Stimulated activated CD4-positive, alpha-beta T cell treated with anti-CD3 and anti-CD28 coated beads, Interleukin-15, amount 100 ng/mL, for 1 hour (primary cell): ENCODE data around the gene CIDEB.

ENCODE experiments used
- DNase-seq, 2 donors: peaks; one replicate each; pipeline ENCODE4 v3.0.0-alpha.2; 2020; ENCODE audit warnings: low read depth in 1 of 2, low spot score in 1 of 2

Gene CIDEB

DNA sequence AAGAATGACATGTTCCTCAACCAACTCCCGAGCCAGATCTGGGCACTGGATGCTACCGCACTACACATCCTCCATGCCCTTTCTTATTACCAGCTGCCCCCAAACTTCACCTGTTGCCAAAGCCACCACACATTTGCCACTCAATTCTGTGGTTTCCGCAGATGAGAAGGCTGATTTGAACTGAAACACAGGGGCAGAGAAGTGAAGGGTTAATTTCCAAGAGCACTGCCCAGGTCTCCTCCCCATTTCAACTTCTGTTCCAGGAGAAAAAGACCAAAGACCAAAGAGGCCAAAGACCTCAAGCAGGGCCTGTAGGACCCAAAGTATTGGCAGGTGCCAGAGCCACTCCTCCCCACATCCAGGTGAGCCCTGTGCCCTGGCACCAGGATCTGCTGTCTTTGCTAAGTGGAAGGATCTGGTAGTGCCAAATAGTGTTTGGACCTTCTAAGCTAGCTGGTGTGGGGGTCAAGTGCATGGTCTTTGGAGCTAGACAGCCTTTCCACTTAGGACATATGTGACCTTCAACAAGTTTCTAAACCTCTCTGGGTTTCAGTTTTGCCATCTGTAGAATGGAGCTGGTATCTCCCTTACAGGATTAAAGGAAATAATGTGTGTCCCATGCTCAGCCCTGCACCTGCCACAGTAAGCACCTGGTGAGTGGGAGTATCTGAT is 16.2 kb downstream of the CIDEB start:
- no peak for DNase-seq

DNA sequence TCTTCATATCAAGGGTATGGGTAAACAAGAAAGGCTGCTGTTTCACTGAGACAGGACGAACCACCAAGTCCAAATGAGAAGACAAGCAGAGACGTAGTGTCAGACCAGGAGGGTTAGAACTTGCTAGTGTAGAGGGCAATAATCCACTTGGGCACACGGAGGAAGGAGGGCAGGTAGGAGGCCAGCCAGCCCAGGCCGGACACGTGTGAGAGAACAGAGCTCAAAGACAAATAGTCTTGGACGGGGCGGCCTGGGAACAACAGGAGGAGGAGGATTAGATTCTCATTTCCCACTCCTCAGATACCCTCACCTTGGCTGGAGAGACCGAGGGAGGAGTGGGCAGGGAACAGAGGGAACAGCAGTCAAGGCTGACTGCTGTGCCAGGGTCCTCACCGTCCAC is 17.0 kb downstream of the CIDEB start:
- DNase-seq = no peak

DNA sequence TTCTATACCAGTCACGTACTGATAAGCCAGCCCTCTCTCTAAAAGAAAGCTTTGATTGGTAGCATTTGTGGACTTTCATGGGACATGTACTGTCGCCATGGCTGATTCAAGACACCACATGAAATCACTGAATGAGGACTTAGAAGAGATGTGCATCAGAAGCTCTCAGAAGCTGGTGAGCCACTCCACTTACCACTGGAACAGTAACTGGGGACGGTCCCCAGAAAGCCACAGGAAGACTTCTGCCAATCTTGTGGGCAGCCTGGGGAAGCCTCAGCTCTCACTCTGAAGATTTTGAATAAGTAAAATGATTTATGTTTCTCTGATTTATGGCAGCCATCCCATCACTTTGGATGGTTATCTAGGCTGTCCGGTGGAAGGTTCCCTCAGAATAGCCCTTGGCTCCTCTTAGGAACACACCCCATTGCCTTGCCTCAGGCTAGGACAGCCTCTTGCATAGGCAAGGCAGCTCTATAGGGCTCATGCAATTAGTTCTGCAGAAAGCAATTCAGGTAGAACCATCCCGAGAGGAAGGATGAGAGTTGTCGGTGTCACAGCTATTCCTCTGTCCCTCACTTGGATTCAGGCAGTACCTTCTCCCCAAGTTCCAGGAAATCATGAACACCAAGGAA is 18.0 kb downstream of the CIDEB start:
- DNase-seq = no peak

DNA sequence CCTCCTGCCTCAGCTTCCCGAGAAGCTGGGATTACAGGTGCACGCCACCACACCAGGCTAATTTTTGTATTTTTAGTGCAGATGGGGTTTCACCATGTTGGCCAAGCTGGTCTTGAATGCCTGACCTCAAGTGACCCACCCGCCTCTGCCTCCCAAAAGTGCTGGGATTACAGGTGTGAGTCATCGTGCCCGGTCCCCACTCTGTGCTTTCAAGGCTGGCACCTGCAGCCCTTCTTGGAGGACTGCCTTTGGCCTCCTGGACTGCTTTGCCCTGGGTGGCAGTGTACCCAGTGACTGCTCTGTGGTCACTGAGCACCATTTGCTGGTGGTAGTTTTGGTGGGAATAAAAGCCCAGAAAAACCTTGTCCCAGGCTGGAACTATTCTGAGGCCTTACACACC is 20.8 kb downstream of the CIDEB start:
- no peak for DNase-seq

DNA sequence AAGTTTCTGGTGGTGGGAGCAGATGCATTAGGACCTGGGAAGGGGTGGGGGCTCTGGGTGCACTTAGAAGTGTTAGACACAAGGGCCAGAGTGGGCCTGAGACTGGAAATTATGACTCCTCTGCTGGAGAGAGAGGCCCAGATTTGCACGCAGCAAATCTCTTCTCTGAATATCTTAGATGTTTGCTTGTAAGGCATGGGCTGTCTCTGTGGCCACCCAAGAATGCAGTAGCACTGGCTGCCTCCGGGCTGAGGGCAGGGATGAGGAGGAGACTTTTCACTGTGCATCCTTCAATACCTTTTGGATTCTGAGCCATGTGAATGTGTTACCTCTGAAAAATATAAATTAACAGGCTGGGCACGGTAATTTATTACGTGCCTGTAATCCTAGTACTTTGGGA is 22.4 kb downstream of the CIDEB start:
- no peak for DNase-seq

DNA sequence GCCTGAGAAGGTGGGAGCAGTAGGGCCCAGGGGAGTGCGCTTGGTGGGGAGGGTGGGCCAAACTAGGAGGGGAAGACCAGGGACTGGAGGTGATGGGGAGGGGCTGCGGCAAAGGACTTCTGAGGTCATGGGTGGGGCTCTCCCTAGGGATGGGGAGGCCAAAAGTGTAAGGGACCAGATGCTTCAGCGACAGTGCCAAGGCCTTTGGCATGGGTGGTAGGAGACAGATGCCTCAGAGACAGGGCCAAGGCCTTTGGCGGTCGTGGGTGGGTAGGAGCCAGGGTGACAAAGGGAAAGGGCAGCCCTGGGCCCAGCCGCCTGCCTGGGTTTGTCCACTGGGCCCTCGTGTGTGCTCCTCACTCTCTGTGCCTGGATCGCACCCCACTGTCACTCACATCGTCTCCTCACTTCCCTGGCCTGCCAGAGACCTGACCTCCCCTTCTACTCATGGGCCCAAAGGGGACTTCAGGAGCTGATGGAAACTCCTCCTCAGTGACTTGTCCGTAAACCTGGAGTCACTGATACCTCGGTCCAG is 23.2 kb downstream of the CIDEB start:
- no peak for DNase-seq

DNA sequence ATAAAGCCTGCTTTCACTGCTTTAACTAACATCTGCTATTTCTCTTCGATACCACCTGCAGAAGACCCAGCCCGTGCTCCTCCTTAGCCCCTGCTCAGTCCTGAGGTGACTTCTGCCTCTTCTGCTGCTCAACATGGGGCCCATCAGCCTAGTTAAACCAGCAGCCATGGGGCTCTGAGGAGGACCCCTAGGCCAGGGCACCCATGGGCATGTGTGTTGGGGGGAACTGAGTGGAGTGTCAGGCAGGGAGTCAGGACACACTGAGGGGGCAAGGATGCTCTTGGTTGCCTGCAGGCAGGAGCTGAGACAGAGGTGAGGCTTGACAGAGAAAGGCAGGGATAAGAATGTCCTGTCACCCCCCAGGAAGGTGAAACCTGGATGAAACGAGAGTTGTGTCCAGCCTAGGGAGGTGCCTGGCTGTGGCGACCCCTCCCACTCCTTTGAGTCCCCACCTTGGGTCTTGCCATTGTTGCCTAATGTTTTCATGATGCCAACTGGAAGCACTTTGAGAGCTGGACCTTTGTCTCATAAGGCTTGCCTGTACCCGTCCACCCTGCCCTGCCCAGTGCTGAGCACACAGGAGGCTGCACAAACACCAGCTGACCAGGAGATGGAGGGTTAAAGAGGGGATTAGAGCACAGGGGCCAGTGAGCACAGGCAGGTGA is 23.8 kb downstream of the CIDEB start:
- DNase-seq = no peak

DNA sequence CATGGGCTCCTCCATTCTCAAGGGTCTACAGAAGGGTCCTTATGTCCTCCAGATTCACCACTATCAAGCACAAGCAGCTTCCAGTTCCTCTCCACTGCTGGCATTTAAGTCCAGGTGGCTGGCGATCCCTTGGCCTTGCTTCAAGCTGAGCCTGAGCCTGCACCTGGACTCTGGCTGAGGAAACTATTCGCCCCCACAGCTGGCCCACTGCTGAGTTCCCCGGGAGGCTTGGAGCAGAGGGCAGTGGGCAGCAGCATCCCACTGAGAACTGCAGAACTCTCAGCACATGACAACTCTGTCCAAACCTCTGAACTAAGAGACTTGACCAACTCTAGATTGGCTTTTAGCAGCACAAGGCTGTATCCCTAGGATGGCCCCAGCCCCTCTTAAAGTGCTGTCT is 25.0 kb downstream of the CIDEB start:
- no peak for DNase-seq

DNA sequence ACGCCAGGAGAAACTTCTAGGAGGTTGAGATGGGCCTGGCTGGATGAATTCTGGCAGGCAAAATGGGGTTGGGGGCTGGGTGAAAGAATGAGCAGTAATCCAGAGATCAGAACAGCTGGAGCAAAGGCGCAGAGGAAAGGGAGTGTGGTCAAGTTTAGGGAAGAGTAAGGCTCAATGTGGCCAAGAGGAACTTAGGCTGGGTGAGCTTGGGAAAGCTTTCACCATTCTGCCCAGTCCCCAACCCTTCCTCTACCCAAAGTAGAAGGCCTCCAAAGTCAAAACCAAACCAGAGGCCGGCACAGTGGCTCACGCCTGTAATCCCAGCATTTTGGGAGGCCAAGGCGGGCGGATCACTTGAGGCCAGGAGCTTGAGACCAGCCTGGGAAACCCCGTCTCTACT is 26.1 kb downstream of the CIDEB start:
- no peak for DNase-seq

DNA sequence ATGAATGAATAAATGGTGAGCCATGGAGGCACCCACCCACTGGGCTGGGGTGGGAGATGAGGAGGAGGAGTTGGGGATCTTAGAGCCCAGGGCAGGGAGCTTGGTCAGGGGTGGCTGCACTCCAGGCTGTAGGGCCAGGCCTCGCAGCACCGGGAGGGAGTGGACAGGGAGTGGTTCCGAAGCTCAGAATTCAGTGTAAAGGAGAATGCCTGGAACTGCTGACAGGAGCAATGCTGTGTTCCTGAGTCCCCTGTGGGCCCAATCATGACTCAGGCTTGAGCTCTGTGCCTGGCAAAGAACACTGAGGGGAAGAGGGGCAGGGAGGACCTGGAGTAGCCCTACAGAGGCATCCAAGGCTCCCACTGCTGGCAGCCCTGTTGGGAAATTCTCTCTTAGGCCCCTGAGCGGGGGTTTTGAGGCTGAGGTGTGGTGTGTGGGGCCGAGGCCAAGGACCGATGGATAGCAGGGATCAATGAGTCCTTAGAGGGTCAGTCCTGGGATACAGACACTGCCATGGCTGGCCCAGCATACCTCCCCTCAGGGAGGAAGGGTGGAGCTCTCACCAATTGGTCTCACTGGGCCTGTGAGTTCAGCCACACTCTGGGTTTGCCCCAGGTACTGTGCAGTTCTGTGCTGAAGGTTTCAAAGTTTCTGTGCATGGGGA is 26.8 kb downstream of the CIDEB start:
- no peak for DNase-seq

DNA sequence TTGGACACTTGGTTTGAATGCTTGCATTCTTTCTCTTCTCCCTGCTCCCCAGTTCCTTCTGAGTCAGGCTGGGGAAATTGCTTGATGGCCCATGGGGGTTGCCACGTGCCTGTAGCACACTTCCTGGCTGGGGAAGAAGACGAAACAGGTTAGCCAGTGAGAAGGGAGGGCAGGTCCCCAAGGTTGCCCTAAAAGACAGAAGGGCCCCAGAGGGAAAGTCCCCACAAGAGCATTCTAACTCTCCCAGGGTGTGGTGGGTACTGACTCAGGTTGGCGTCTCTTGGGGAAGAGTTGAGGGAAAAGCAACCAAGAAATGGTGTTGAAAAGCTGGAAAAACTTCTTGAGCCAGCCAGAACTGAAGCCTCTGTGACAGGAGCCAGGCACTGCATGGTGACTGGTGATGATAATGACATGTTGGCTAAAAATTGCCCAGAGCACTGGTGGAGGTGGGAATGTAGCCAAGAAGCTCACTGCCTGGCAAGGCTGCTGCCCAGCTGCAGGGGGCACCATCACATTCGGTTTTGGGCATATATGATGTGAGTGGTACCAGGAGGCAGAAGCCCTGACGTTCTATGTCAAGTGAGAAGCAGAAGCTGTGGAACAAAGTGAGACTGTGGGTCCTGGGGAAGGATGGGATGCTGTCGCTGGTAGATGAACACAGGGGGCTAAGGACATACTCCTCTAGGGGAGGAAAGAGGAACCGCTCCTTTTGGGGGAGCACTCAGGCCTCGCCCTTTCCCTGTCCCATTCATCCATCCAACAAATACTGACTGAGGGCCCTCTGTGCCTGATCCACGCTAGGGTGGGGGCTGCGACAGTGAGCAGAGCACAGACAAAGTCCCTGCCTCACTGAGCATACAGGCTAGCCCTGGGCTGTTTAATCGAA is 28.2 kb downstream of the CIDEB start:
- peak in 1 of 2 donors; percentile 30 for DNase-seq

DNA sequence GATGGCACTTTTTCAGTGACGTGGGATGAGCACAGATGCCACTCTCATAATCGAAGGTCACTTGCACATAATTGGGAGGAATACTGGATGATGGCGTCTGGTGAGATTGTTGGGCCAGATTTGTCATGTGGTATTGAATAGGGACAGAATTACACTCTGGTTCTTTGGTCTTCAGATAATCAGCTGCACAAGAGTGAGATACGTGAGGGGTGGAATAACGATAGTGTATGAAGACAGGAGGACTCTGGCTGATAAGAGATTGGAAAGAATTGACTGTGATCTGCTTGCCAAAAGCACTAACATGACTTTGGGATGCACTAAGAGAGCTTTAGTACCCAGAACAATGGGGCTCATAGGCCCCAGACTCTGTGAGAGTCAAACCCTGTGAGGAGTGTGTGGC is 29.4 kb downstream of the CIDEB start:
- DNase-seq = no peak

DNA sequence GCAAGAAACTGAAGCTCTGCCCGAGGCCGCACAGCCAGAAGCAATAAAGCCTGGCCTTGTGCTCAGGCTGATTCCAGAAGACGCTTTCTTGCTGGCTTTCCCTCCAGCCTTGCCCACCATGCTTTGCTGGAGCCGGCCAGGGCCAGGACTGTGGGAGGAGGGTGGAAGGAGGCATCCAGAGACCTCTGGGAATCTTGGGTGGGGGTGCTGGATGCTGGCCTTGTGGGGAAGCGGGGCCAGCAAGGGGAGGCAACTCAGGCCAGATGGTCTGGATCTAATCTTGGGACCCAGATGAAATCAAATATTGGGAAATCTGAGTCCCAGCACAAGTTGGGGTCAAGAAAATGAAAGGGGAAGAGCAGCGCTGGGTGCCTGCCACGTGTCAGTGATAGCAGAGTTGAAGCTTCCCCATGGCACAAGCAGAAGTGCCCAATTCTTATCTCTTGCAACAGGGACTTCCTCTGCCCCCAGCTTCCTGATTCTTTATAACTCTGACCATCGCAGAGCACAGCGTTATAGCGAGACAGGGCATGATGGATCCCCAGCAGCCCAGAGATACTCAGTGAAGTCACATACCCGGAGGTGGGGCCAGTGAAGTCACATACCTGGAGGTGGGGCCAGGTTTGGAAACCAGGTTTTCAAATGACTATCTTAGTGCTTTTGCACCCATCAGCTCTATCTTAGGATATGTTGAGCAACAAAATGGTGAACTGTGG is 30.0 kb downstream of the CIDEB start:
- DNase-seq = no peak

DNA sequence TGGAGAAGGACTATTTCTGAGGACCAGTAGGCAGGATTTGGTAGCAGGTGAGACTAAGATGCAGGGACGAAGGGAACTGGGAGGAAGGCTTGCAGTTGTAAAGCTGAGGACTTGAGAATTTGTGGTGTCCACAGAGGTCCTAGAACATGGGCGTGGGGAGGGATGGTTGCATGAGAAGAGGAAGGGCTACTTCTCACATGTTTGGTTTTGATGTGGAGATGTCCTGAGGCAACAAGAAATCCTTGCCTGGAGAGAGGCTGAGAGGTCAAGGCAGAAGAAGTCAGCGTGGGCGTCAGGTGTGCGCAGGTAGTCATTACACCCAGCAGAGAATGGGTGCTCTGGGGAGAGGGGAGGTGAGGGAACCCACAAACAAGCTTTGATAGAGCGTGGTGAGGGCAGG is 30.7 kb downstream of the CIDEB start:
- no peak for DNase-seq

DNA sequence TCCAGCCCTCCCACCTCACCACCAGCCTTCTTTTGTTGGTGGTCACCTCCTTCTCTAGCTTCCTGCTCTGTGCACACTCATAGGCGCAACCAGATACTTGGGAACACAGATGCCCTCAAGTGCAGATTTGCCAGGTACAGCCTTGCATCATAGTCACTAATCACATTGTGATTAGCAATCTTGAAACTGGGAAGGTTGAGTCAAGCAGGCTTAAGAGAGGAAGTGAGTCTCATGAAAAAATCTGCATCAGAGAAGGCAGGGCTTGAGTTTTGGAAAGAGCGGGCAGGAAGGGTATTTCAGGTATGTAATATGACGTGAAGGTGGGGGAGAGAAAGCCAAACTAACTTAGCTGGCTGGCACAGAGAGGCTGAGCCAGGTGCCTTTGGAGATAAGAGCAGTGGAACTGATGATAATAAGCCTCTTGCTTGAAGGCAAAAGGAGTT is 33.7 kb downstream of the CIDEB start:
- DNase-seq = no peak

DNA sequence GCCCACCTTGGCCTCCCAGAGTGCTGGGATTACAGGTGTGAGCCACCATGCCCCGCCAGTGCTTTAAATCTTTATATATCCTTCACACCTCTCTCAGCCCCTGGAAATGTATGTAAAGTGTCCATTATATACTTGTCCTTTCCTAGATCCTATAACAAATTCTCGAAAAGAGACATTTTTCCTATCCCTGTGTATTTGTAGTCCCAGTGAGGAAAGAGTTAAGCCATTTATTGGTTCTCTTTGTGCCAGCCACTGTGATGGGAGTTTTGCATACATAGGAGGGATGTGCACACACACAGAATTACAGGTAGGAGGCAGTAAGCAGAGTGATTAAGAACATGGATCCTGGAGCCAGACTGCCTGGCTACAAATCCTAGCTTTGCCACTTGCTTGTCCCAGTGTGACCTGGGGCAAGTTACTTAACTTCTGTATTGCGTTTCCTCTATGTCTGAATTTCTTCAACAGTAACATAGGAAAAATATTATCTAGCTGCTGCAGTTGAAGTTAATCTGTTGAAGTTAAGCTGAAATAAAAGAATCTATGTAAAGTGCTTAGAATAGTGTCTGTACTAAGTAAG is 34.3 kb downstream of the CIDEB start:
- DNase-seq = no peak

DNA sequence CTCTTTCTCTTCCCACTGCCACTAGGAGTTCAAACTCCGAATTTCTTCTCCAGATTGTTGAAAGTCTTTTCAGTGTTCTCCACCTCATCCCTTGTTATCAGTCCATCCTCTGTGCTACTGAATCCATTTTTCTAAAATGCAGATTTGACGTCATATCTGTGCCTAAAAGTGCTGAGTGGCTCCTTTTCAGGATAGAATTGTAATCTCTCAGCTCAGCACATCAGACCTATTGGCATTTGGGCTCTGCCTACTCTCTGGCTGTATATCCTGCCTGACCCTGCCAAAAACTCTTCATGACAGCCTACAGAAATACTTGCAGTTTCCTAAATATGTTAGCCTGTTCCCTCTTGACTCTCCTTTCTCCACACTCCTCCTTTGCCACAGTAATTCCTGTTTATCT is 35.3 kb downstream of the CIDEB start:
- no peak for DNase-seq

DNA sequence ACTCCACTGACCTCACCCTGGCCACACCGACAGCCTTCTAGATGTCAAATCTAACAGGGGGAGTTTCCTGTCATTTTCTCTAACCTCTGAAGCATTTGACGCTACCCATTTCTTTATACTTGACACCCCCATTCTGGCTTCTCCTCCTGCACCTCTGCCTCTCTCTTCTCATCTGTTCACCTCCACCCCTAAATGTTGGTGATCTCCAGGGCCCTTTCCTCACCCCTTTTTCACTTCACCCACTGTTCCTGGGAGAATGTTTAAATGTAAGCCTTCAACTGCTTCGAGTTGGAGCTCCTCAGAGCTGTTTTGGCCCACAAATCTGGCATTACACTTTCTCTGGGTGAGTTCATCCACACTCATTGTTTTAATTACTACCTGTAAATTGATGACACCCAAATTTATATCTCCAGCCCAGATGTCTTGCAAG is 35.9 kb downstream of the CIDEB start:
- no peak for DNase-seq

DNA sequence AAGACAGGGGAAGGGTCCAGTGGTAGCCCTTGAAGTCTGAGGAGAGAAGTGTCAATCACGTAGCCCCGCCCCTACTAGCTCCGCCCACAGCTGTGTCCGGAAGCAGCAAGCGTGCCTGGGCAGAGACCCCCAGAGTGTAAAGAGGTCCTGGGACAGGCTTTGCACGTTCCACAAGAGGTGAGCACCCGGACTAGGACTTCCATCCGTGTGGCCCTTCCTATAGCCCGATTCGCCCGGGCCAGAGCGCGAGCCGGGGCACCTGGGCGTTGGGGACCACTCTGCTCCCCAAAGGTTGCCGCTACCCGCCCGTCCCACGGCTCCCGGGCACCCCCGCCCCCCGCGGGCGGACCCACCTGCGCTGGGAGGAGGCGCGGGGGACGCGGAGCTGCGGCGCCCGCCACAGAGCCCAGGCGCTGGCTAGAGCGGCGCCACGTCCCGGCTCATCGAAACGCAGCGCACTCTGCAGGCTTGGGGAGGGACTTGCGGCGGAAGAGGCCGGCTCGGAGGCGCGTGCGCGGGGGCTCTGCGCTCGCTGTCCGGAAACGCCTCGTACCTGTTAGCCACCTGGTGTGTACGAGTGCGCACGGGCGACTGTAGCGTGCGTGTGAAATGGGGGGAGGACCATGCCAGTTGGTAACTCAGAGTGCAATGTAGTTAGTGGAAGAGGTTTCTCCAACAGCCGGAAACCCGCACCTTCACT is 36.5 kb downstream of the CIDEB start, which contains the start of gene RABGGTA:
Gene RABGGTA, minus strand, starts transcription at position 464 of the 700 bp plus-strand sequence. CDS start 482 bp downstream, outside the sequence.
- peak; percentile 82 to 83 for DNase-seq
